WTC11 (cell line): ENCODE results near the gene C16orf74.

Experiments used
- ATF2 ChIP-seq: sonication (generic); formaldehyde crosslinking; IDR thresholded peaks from 2 replicates; pipeline ENCODE4 v1.8.1; 2022; ENCODE audit warnings: low read depth, missing genetic modification reagents, borderline replicate concordance
- ATF3 ChIP-seq: sonication (generic); formaldehyde crosslinking; conservative IDR thresholded peaks from 2 replicates; pipeline ENCODE4 v1.8.1; 2022; ENCODE audit warnings: mild to moderate bottlenecking, missing genetic modification reagents
- CTCF ChIP-seq: fragments of 200-600 bp; IDR thresholded peaks from 2 replicates; pipeline ENCODE4 v1.8.0; 2022; ENCODE audit warnings: antibody characterized with exemption
- FOXJ3 ChIP-seq: sonication (generic); formaldehyde crosslinking; IDR thresholded peaks from 2 replicates; pipeline ENCODE4 v1.9.0; 2021; ENCODE audit warnings: missing genetic modification reagents, mild to moderate bottlenecking, borderline replicate concordance
- JUN ChIP-seq: sonication (generic); formaldehyde crosslinking; IDR thresholded peaks from 2 replicates; pipeline ENCODE4 v1.8.0; 2023; ENCODE audit warnings: mild to moderate bottlenecking, missing genetic modification reagents
- MAX ChIP-seq: sonication (generic); formaldehyde crosslinking; IDR thresholded peaks from 2 replicates; pipeline ENCODE4 v1.8.0; 2022; ENCODE audit warnings: mild to moderate bottlenecking, missing genetic modification reagents
- MYBL2 ChIP-seq: sonication (generic); formaldehyde crosslinking; IDR thresholded peaks from 2 replicates; pipeline ENCODE4 v1.8.1; 2023; ENCODE audit warnings: mild to moderate bottlenecking, moderate library complexity, missing genetic modification reagents
- PRDM15 ChIP-seq: sonication (generic); formaldehyde crosslinking; IDR thresholded peaks from 2 replicates; pipeline ENCODE4 v1.8.0; 2022; ENCODE audit warnings: missing genetic modification reagents
- TCF7 ChIP-seq: sonication (generic); formaldehyde crosslinking; IDR thresholded peaks from 2 replicates; pipeline ENCODE4 v1.8.0; 2022; ENCODE audit warnings: mild to moderate bottlenecking, low read depth, missing genetic modification reagents, moderate library complexity
- ZBTB43 ChIP-seq: sonication (generic); formaldehyde crosslinking; IDR thresholded peaks from 2 replicates; pipeline ENCODE4 v1.8.1; 2023; ENCODE audit warnings: mild to moderate bottlenecking, missing genetic modification reagents

- TF ChIP-seq PRDM15 (CRISPR knock-in tag): no peak
- TF ChIP-seq CTCF: no peak
- no peak for TF ChIP-seq MAX (CRISPR knock-in tag)
- no peak for TF ChIP-seq JUN (CRISPR knock-in tag)
- TF ChIP-seq ATF2 (CRISPR knock-in tag): no peak
- no peak for TF ChIP-seq TCF7
- TF ChIP-seq ZBTB43 (CRISPR knock-in tag): no peak
- TF ChIP-seq FOXJ3: no peak
- TF ChIP-seq MYBL2 (CRISPR knock-in tag): no peak
- TF ChIP-seq ATF3: no peak
These were observed 49.4 kb upstream of the C16orf74 start for GRCh38 chr16:85800321-85800669.
